Spinal cord (tissue), 10 donors: ENCODE results near the gene KLK3. TPM values are rescaled to one million over a fixed set of nuclear protein-coding genes. Genes with fewer than 3 reads are reported as not detected.
"Not testable (repeated sequence)": the region's sequence is repeated elsewhere in the genome, so short reads cannot be mapped to it uniquely, and the experiment has no call there.

ENCODE experiments used
- DNase-seq, 6 donors: peaks; one replicate each; pipeline versions ENCODE4 v3.0.0 to v3.0.0-alpha.2; 2013 to 2015; ENCODE audit warnings: low spot score in 6 of 6, low read depth in 4 of 6
- H3K27ac ChIP-seq: one replicate; pipeline ENCODE4 v1.5.1; 2013; ENCODE audit warnings: low read depth, low read length, control low read depth
- H3K27me3 ChIP-seq: one replicate; pipeline ENCODE4 v1.6.1; 2013; ENCODE audit warnings: low read length; ENCODE audit not compliant: control insufficient read depth, insufficient read depth
- H3K36me3 ChIP-seq: one replicate; pipeline ENCODE4 v1.6.1; 2013; ENCODE audit warnings: low read length; ENCODE audit not compliant: control insufficient read depth, insufficient read depth
- H3K4me1 ChIP-seq: one replicate; pipeline ENCODE4 v1.6.1; 2013; ENCODE audit warnings: low read length; ENCODE audit not compliant: control insufficient read depth, insufficient read depth
- H3K4me3 ChIP-seq: one replicate; pipeline ENCODE4 v1.5.1; 2013; ENCODE audit warnings: low read depth, low read length, control low read depth
- H3K9me3 ChIP-seq: one replicate; pipeline ENCODE4 v1.6.1; 2013; ENCODE audit warnings: low read length; ENCODE audit not compliant: control insufficient read depth, insufficient read depth
- WGBS: methylation state at CpG from one replicate; pipeline ENCODE4 v1.1.5; 2013; ENCODE audit warnings: missing lambda C conversion rate; ENCODE audit not compliant: insufficient coverage; 5-methylcytosine and 5-hydroxymethylcytosine counted together
- long read RNA-seq, 4 donors: transcript quantifications; one replicate each; lab custom pipeline, GENCODE V29; 2026
- polyA plus RNA-seq, 2 donors: library from polyadenylated mRNA; unstranded; fragments of 120-200 nt; gene quantifications; one replicate each; pipeline ENCODE4 v1.2.1, GENCODE V29; 2013; ENCODE audit not compliant: insufficient read length in 2 of 2
- total RNA-seq, 2 donors: library from RNA; depleted of rRNA in 1 of 2; stranded (reverse); fragments of 120-200 nt in 1 of 2; fragments of >200 nt in 1 of 2; gene quantifications; one replicate each; pipeline versions ENCODE4 v1.2.3 to v1.2.4, GENCODE V29; 2013 to 2014
- donor health status: healthy.

Gene KLK3
- not detected for total RNA-seq
- polyA plus RNA-seq: not detected
- long read RNA-seq, donor 1: 0 reads
- long read RNA-seq, donor 2: 0 reads
- long read RNA-seq, donor 3: 0 reads
- long read RNA-seq, donor 4: 0 reads

DNA sequence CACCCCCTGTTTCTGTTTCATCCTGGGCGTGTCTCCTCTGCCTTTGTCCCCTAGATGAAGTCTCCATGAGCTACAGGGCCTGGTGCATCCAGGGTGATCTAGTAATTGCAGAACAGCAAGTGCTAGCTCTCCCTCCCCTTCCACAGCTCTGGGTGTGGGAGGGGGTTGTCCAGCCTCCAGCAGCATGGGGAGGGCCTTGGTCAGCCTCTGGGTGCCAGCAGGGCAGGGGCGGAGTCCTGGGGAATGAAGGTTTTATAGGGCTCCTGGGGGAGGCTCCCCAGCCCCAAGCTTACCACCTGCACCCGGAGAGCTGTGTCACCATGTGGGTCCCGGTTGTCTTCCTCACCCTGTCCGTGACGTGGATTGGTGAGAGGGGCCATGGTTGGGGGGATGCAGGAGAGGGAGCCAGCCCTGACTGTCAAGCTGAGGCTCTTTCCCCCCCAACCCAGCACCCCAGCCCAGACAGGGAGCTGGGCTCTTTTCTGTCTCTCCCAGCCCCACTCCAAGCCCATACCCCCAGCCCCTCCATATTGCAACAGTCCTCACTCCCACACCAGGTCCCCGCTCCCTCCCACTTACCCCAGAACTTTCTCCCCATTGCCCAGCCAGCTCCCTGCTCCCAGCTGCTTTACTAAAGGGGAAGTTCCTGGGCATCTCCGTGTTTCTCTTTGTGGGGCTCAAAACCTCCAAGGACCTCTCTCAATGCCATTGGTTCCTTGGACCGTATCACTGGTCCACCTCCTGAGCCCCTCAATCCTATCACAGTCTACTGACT is at the start of gene KLK3:
TSS of gene KLK3 (plus strand) at position 280 of the 775 bp plus-strand sequence. CDS start at position 321, 41 bp downstream.
- DNase-seq: no peak
- H3K27me3 ChIP-seq: peaks cover 14% of the 10 kb centered on the region
- H3K27ac ChIP-seq: no peak within 1 kb of the TSS
- no peak within 1 kb of the TSS for H3K4me3 ChIP-seq
- H3K9me3 ChIP-seq: no peaks in the 10 kb centered on the region
- H3K36me3 ChIP-seq: no peaks in the 10 kb centered on the region
- H3K4me1 ChIP-seq: no peaks in the 10 kb centered on the region
- WGBS: 57% methylated on average over 7 of the region's 9 CpGs

DNA sequence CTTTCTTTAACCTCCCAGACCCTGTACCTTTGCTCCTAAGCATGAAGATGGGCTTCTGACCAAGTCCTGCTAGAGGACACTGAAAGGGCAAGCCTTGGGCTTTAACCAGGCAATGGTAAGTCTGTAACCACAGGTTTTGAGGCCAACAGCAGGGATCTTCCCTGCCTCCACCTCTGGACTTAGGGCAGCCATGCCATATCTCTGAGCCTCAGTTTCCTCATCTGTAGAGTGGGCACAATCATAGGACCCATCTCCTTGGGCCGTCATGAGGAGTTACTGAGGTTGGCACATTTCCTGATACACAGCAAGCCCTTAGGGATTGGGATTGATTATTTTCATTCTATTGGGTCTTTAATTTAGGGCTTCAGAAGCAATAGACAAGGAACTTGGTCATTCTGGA is 45.9 kb upstream of the KLK3 start:
- no CpG with 5 or more reads among the region's 1 CpG for WGBS
- Histone ChIP-seq H3K27me3 (peaks cover 4% of the 10 kb centered on the region), H3K27ac (no peak overlapping the region), H3K9me3 (no peaks in the 10 kb centered on the region), H3K36me3 (no peaks in the 10 kb centered on the region), H3K4me3 (no peak overlapping the region), H3K4me1 (peaks cover 6% of the 10 kb centered on the region)
- no peak for DNase-seq

DNA sequence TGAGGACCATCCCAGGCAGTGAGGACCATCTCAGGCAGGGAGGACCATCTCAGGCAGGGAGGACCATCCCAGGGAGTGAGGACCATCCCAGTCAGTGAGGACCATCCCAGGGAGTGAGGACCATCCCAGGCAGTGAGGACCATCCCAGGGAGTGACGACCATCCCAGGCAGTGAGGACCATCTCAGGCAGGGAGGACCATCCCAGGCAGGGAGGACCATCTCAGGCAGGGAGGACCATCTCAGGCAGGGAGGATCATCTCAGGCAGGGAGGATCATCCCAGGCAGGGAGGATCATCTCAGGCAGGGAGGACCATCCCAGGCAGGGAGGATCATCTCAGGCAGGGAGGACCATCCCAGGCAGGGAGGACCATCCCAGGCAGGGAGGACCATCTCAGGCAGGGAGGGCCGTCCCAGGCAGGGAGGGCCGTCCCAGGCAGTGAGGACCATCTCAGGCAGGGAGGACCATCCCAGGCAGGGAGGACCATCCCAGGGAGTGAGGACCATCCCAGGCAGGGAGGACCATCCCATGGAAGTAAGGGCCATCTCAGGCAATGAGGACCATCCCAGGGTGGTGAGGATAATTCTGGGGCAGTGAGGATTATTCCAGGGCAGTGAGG is 43.0 kb upstream of the KLK3 start:
- H3K9me3 ChIP-seq, H3K4me3 ChIP-seq, DNase-seq, H3K27ac ChIP-seq, H3K36me3 ChIP-seq, H3K4me1 ChIP-seq: not testable (repeated sequence)
- WGBS: 84% methylated on average over 3 of the region's 3 CpGs
- peaks cover 13% of the 10 kb centered on the region for H3K27me3 ChIP-seq

DNA sequence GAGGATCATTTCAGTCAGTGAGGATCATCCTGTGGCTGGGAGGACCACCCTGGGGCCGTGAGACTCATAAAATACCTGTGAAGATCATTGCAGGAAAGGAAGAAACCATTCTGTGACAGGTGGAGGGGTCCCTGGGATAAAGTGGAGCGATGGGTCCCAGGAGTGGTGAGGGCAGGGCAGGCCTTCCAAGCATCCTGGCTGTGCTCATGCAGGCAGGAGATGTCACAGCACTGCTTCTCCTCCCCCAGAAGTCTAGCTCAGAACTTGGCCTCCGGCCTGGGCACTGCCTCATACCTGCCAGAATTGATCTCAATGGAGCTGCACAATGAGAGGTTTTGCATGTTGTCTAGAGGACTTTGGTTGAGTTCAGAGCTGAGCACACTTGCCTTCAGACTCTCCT is 42.2 kb upstream of the KLK3 start:
- no peaks in the 10 kb centered on the region for H3K36me3 ChIP-seq
- peaks cover 19% of the 10 kb centered on the region for H3K27me3 ChIP-seq
- H3K4me1 ChIP-seq: no peaks in the 10 kb centered on the region
- 74% methylated on average over 3 of the region's 3 CpGs for WGBS
- no peaks in the 10 kb centered on the region for H3K9me3 ChIP-seq
- no peak for DNase-seq
- H3K4me3 ChIP-seq: no peak overlapping the region
- no peak overlapping the region for H3K27ac ChIP-seq

DNA sequence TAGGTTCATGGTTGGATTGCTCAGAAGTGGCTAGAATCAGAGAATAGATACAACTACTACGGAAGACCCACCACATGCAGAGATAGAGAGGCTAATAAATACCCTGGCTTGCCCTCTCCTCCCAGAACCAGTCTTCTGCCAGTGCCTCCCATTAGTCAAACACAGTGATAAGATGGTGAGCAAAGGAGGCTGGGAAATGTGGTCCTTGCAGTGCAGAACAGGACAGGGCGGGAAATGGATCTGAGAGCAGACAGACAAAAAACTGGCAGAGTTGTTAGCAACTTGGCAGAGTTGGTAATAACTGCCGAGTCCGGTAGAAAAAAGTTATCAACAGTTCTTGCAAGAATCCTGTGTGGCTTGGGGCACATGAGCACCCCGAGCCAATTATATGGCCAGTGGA is 39.8 kb upstream of the KLK3 start:
- Histone ChIP-seq H3K27ac (no peak overlapping the region), H3K9me3 (no peaks in the 10 kb centered on the region), H3K27me3 (peaks cover 43% of the 10 kb centered on the region), H3K4me3 (no peak overlapping the region), H3K36me3 (no peaks in the 10 kb centered on the region), H3K4me1 (peaks cover 8% of the 10 kb centered on the region)
- 87% methylated on average over 4 of the region's 5 CpGs for WGBS
- DNase-seq: no peak

DNA sequence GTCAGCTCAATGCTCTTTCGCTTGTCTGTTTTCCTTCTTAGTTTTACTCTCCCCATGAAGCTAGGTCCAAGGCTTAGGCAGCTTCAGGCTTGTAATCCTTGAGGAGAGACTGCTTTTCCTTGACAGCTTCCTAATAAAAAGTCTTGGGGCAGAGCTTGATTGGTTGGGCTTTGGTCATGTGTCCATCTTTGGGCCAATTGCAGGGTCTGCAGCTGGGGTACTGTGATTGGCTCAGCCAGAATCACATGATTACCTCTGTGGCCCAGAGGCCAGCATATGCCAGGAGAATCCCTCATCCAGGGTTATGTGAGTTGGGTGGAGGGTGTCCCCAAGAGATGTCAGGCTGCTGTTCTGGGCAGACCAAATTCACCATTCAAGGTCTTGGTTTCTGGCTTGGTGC is 39.3 kb upstream of the KLK3 start:
- peaks cover 8% of the 10 kb centered on the region for H3K4me1 ChIP-seq
- no peak for DNase-seq
- WGBS: 100% methylated on average over 1 of the region's 1 CpG
- no peaks in the 10 kb centered on the region for H3K9me3 ChIP-seq
- no peaks in the 10 kb centered on the region for H3K36me3 ChIP-seq
- H3K27me3 ChIP-seq: peaks cover 47% of the 10 kb centered on the region
- H3K27ac ChIP-seq: no peak overlapping the region
- no peak overlapping the region for H3K4me3 ChIP-seq

DNA sequence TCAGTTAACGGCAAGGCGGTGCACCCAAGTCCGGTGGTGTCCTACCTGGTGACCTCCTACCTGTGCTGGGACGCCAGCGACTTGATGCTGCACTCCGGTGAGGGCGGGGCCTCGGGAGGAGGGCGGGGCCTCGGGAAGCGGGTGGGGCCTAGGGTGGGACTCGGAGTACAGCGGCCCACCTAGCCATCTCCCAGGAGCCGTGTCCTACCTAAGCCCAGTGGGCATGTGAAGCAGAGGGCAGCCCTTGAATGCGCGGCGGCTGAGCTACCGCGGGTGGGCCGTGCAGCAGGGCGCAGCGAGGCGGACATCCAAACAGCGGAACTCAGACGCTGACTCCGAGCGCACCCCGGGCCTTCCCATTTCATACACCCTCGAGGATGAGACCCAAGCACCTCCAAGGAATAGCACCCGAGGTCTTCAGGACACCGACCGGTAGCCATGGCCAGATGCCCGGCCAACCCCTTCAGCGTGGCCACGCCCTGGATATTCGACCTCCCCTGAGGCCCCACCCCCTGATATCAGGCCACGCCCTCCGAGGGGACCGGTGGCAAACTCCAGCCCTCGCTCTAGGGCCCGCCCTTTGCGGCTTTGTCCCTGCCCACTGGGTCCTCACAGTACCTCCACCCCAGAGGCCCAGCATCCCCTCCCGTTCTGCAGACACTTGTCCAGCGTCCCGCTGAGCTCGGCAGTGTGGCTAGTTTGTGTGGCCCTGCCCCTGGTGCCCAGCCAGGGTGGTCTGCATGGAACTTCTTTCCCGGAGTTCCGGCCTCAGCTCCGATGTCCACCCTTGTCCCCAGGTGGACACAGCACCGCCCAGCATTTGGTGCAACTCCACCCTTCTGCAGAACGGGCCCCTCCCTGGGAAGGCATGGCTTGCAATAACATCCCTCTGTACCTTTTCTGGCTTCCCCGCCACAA is 36.5 kb upstream of the KLK3 start:
- DNase-seq: peak in 1 of 6 donors; percentile 16
- WGBS: 2% methylated on average over 52 of the region's 52 CpGs
- Histone ChIP-seq H3K27ac (no peak overlapping the region), H3K27me3 (peaks cover 69% of the 10 kb centered on the region), H3K9me3 (no peaks in the 10 kb centered on the region), H3K4me1 (peaks cover 8% of the 10 kb centered on the region), H3K36me3 (no peaks in the 10 kb centered on the region), H3K4me3 (peak overlapping the region; percentile 18)

DNA sequence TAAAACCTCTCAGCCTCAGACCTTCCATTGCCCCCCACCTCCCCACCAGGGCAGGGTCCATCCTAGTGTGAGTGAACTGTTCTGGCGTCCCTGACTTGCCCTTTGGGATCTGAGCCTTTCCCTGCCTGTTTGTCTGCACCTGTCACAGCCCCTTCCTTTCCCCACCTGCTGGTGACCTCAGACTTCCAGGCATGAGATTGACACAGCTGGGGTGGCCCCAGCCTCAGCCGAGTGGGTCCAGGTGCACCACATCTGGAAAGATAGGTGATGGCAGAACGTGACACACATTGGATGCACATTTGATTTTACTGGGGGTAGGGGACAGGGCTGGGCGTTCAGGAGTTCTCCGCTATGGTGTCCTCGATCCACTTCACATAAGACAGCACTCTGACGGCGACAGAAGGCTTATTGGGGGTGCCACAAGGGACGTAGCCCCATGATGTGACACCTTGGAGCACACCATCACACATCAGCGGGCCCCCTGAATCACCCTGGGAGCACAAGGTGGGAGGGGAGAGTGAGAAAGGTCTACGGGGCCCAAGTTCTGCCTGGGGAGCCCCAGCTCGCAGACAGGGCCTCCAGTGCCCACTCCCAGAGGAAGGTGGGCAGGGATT is 35.7 kb upstream of the KLK3 start:
- H3K9me3 ChIP-seq: no peaks in the 10 kb centered on the region
- WGBS: 56% methylated on average over 6 of the region's 12 CpGs
- no peak for DNase-seq
- H3K36me3 ChIP-seq: no peaks in the 10 kb centered on the region
- H3K27me3 ChIP-seq: peaks cover 76% of the 10 kb centered on the region
- peaks cover 8% of the 10 kb centered on the region for H3K4me1 ChIP-seq
- H3K27ac ChIP-seq: no peak overlapping the region
- H3K4me3 ChIP-seq: no peak overlapping the region

DNA sequence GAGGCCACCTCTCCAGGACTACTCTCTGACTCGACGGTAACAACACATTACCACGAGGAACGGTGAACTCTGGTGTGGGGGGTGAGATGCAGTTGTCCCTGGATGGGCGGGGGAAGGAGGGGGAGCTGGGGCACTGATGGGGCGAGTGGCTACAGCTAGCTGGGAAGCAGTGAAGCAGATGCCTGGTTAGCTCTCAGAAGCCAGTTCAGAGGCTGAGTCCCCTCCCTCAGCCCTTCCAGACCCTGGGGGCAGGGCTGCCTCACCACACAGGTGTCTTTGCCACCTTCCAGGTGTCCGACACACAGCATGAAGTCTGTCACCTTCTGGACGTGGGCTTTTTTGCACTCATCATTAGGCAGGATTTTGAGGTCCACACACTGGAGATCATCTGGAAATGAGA is 35.1 kb upstream of the KLK3 start:
- no peaks in the 10 kb centered on the region for H3K36me3 ChIP-seq
- H3K4me1 ChIP-seq: peaks cover 8% of the 10 kb centered on the region
- DNase-seq: no peak
- peaks cover 74% of the 10 kb centered on the region for H3K27me3 ChIP-seq
- no peak overlapping the region for H3K4me3 ChIP-seq
- WGBS: 34% methylated on average over 5 of the region's 8 CpGs
- no peak overlapping the region for H3K27ac ChIP-seq
- H3K9me3 ChIP-seq: no peaks in the 10 kb centered on the region
